Right cardiac atrium (tissue), 5 donors: ENCODE data around the gene PLSCR3. TPM values are rescaled to one million over a fixed set of nuclear protein-coding genes. Genes with fewer than 3 reads are reported as not detected.

ENCODE experiments used
- ATAC-seq, 2 donors: fragments of 200-7000 bp; cut with Tn5 transposase; one replicate each; pipeline versions ENCODE4 v1.8.0 to v1.9.1; 2020; ENCODE audit warnings: moderate library complexity in 2 of 2, mild to moderate bottlenecking in 1 of 2
- DNase-seq, 3 donors: peaks; one replicate each; pipeline ENCODE4 v3.0.0-alpha.2; 2020
- H3K27ac ChIP-seq: one replicate; pipeline ENCODE4 v1.5.1; 2013; ENCODE audit warnings: mild to moderate bottlenecking, low read length, control low read depth, moderate library complexity
- H3K27me3 ChIP-seq: one replicate; pipeline ENCODE4 v1.6.1; 2013; ENCODE audit not compliant: control insufficient read depth, insufficient read depth
- H3K4me1 ChIP-seq: one replicate; pipeline ENCODE4 v1.6.1; 2013; ENCODE audit warnings: low read length; ENCODE audit not compliant: control insufficient read depth, insufficient read depth
- H3K4me3 ChIP-seq: one replicate; pipeline ENCODE4 v1.5.1; 2013; ENCODE audit warnings: low read length, control low read depth
- H3K9me3 ChIP-seq: one replicate; pipeline ENCODE4 v1.6.1; 2013; ENCODE audit warnings: low read length; ENCODE audit not compliant: control insufficient read depth
- WGBS: extraction: QIAGEN DNeasy Blood & Tissue Kit; methylation state at CpG from one replicate; pipeline ENCODE4 v1.1.7; 2013; 5-methylcytosine and 5-hydroxymethylcytosine counted together
- intact Hi-C, 4 donors: fragments of 100-400 bp; cut with DNase I; formaldehyde crosslinking; loops; one replicate each; pipeline versions ENCODE4 v1.11.0 to v1.14.0; 2022 to 2023
- polyA plus RNA-seq: library from polyadenylated mRNA; stranded (reverse); fragments of 200-250 nt; gene quantifications from one replicate; pipeline ENCODE4 v1.2.3, GENCODE V29; 2013
- total RNA-seq, 4 donors: library from RNA; stranded (reverse); fragmentation: NEBNext Ultra II Directional; extraction: Animal tissue kit (Norgen Biotek cat#: 25700); gene quantifications; one replicate each; pipeline ENCODE4 v1.2.1, GENCODE V29; 2021
- donor health status: healthy with polysubstance abuse.
- donor health status: DM: no; HTN: yes; CAD: no.
- donor health status: DM: no; HTN: no; CAD: no.
- donor health status: DM: no; HTN: yes; CAD: no; lungs with severe emphysema.
- donor health status: DM: yes; HTN: yes; CAD: no.

PLSCR3 gene
- total and polyA plus RNA-seq, 5 donors, result 19.8 to 25.9 (median 23.7) TPM

- peak overlapping the region; percentile 42 for H3K4me3 ChIP-seq
- 5% methylated on average over 48 of the region's 48 CpGs for WGBS
- intact Hi-C loops, result loop anchor here (5.0 to 10.0 kb wide), 5 partner anchors 39 to 127 kb away; partner anchors contain the start of genes TMEM95 (in 3 of the 4), KCTD11 (in 2 of the 4), ZBTB4 (in 2 of the 4) and SENP3 (in 1 of the 4)
- H3K4me1 ChIP-seq, result no peaks in the 10 kb centered on the region
- peak; percentile 86 to 94 (median 93) for DNase-seq
- peak overlapping the region; percentile 77 for H3K27ac ChIP-seq
- no peaks in the 10 kb centered on the region for H3K27me3 ChIP-seq
- no peaks in the 10 kb centered on the region for H3K9me3 ChIP-seq
- ATAC-seq, result peak; percentile 36 to 39
Observed at GRCh38 chr17:7437950-7438614, 43.8 kb upstream of the PLSCR3 start.

DNA sequence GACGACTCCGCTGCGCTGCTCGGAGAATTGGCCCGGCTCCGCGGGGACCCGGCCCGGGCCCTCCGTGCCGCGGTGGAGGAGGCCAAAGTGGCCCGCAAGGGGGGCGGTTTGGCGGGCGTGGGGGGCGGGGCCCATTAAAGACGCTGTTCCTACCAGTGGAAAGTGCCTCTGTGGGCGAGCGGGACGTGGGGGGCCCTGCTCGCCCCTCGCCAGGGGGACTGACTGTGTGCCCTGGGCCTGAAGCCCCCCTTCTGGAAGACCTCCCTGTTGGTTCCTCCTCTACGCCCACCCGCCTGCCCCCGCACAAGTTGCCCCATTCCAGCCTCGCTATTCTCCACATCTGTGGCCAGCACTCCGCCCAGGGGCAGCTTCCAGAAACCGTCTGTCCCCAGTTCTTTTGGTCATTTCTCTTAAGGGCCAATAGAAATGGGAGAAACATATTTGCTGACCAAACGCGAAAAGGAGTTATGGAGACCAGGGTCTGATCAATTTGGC is 43.1 kb upstream of the PLSCR3 start:
- Histone ChIP-seq H3K27me3 (no peaks in the 10 kb centered on the region), H3K4me1 (no peaks in the 10 kb centered on the region), H3K4me3 (peak overlapping the region; percentile 42), H3K9me3 (no peaks in the 10 kb centered on the region), H3K27ac (peak overlapping the region; percentile 77)
- intact Hi-C loops, result loop anchor here (5.0 to 10.0 kb wide), 5 partner anchors 40 to 127 kb away; partner anchors contain the start of genes TMEM95 (in 3 of the 4), KCTD11 (in 2 of the 4), ZBTB4 (in 2 of the 4) and SENP3 (in 1 of the 4)
- ATAC-seq (no peak), DNase-seq (peak in 1 of 3 donors; percentile 66)
- 20% methylated on average over 31 of the region's 31 CpGs for WGBS

DNA sequence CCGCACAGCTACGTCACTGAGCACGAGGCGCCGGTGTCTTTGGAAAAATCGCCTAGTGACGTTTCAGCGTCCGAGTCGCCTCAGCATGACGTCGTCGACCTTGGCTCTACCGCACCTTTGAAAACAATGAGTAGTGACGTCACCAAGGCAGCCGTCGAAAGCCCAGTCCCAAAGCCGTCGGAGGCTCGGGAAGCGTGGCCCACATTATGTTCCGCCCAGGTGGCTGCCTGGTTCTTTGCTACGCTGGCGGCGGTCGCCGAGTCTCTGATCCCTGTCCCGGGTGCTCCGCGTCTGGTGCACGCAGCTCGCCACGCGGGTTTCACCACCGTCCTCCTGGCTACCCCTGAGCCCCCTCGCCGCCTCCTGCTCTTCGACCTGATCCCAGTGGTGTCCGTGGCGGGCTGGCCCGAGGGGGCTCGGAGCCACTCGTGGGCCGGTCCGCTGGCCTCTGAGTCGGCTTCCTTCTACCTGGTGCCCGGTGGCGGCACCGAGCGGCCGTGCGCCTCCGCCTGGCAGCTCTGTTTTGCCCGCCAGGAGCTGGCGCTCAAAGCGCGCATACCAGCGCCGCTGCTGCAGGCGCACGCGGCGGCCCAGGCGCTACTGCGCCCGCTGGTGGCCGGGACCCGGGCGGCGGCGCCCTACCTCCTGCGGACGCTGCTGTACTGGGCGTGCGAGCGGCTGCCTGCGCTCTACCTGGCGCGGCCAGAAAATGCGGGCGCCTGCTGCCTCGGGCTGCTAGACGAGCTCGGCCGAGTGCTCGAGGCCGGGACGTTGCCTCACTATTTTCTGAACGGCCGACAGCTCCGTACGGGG is 42.4 kb upstream of the PLSCR3 start:
- Histone ChIP-seq H3K27ac (peak overlapping the region; percentile 24), H3K4me1 (no peaks in the 10 kb centered on the region), H3K9me3 (no peaks in the 10 kb centered on the region), H3K4me3 (peak overlapping the region; percentile 42), H3K27me3 (no peaks in the 10 kb centered on the region)
- intact Hi-C loops, result loop anchor here (5.0 to 10.0 kb wide), 5 partner anchors 41 to 128 kb away; partner anchors contain the start of genes TMEM95 (in 3 of the 4), KCTD11 (in 2 of the 4), ZBTB4 (in 2 of the 4) and SENP3 (in 1 of the 4)
- ATAC-seq, result peak; percentile 75 to 76
- 5% methylated on average over 92 of the region's 92 CpGs for WGBS
- peak; percentile 81 to 93 (median 92) for DNase-seq

- Histone ChIP-seq H3K4me1 (no peaks in the 10 kb centered on the region), H3K9me3 (no peaks in the 10 kb centered on the region), H3K27me3 (no peaks in the 10 kb centered on the region), H3K4me3 (peak overlapping the region; percentile 53), H3K27ac (peak overlapping the region; percentile 5)
- intact Hi-C loops, result loop anchor here (5.0 to 10.0 kb wide), 5 partner anchors 41 to 129 kb away; partner anchors contain the start of genes TMEM95 (in 3 of the 4), KCTD11 (in 2 of the 4), ZBTB4 (in 2 of the 4) and SENP3 (in 1 of the 4)
- WGBS, result 8% methylated on average over 49 of the region's 49 CpGs
- ATAC-seq (peak; percentile 0 to 6), DNase-seq (peak in 2 of 3 donors; percentile 80 to 84)
Observed at GRCh38 chr17:7435676-7436555, 41.6 kb upstream of the PLSCR3 start.

GRCh38 chr17:7432296-7432695 is 38.0 kb upstream of the PLSCR3 start:
- Histone ChIP-seq H3K27ac (no peak overlapping the region), H3K4me1 (no peaks in the 10 kb centered on the region), H3K4me3 (no peak overlapping the region), H3K9me3 (no peaks in the 10 kb centered on the region), H3K27me3 (no peaks in the 10 kb centered on the region)
- intact Hi-C loops, result loop anchor here in 3 of 4 donors (10.0 kb wide), 3 partner anchors 67 to 133 kb away; partner anchors contain the start of genes KCTD11 (in 2 of the 3), TMEM95 (in 2 of the 3) and SENP3 (in 1 of the 3)
- ATAC-seq, result no peak
- DNase-seq, result peak in 2 of 3 donors; percentile 30 to 56
- 88% methylated on average over 11 of the region's 11 CpGs for WGBS

GRCh38 chr17:7431231-7431630 is 36.9 kb upstream of the PLSCR3 start:
- no peak for ATAC-seq
- H3K9me3 ChIP-seq, result no peaks in the 10 kb centered on the region
- H3K4me1 ChIP-seq, result no peaks in the 10 kb centered on the region
- no peak for DNase-seq
- H3K4me3 ChIP-seq, result no peak overlapping the region
- no peaks in the 10 kb centered on the region for H3K27me3 ChIP-seq
- WGBS, result 84% methylated on average over 1 of the region's 1 CpG
- intact Hi-C loops, result loop anchor here in 3 of 4 donors (10.0 kb wide), 3 partner anchors 66 to 134 kb away; partner anchors contain the start of genes KCTD11 (in 2 of the 3), TMEM95 (in 2 of the 3) and SENP3 (in 1 of the 3)
- no peak overlapping the region for H3K27ac ChIP-seq

GRCh38 chr17:7429722-7430121 is 35.4 kb upstream of the PLSCR3 start:
- intact Hi-C loops, result loop anchor here in 3 of 4 donors (10.0 kb wide), 3 partner anchors 65 to 135 kb away; partner anchors contain the start of genes KCTD11 (in 2 of the 3), TMEM95 (in 2 of the 3) and SENP3 (in 1 of the 3)
- H3K9me3 ChIP-seq, result no peaks in the 10 kb centered on the region
- DNase-seq, result peak in 2 of 3 donors; percentile 39 to 67
- ATAC-seq, result peak in 1 of 2 donors; percentile 6
- no peak overlapping the region for H3K4me3 ChIP-seq
- 96% methylated on average over 10 of the region's 10 CpGs for WGBS
- no peaks in the 10 kb centered on the region for H3K4me1 ChIP-seq
- H3K27ac ChIP-seq, result no peak overlapping the region
- H3K27me3 ChIP-seq, result no peaks in the 10 kb centered on the region

- Histone ChIP-seq H3K4me1 (no peaks in the 10 kb centered on the region), H3K27me3 (no peaks in the 10 kb centered on the region), H3K27ac (no peak within 1 kb of the TSS), H3K4me3 (no peak within 1 kb of the TSS), H3K9me3 (no peaks in the 10 kb centered on the region)
- DNase-seq (peak in 1 of 3 donors; percentile 25), ATAC-seq (no peak)
- intact Hi-C loops, result no loop called here
- 67% methylated on average over 5 of the region's 5 CpGs for WGBS
Observed at GRCh38 chr17:7428557-7428956, 34.2 kb upstream of the PLSCR3 start, which contains the start of gene SPEM3. TSS of gene SPEM3 (plus strand) at chr17:7428857. CDS start at chr17:7428903, 46 bp downstream.

- Histone ChIP-seq H3K27ac (no peak overlapping the region), H3K27me3 (no peaks in the 10 kb centered on the region), H3K4me1 (no peaks in the 10 kb centered on the region), H3K4me3 (no peak overlapping the region), H3K9me3 (no peaks in the 10 kb centered on the region)
- intact Hi-C loops, result no loop called here
- DNase-seq (peak in 1 of 3 donors; percentile 35), ATAC-seq (no peak)
- WGBS, result 87% methylated on average over 7 of the region's 7 CpGs
Observed at GRCh38 chr17:7427549-7427948, 33.2 kb upstream of the PLSCR3 start.
